ENCODE measurements around the gene RHOC. TPM values are rescaled to one million over a fixed set of nuclear protein-coding genes. Genes with fewer than 3 reads are reported as not detected.
A peak's percentile ranks its signal among the peaks of the same experiment; 100 is the strongest.

The RHOC gene
- 379 and 483 TPM in 2 replicates for total RNA-seq

DNA sequence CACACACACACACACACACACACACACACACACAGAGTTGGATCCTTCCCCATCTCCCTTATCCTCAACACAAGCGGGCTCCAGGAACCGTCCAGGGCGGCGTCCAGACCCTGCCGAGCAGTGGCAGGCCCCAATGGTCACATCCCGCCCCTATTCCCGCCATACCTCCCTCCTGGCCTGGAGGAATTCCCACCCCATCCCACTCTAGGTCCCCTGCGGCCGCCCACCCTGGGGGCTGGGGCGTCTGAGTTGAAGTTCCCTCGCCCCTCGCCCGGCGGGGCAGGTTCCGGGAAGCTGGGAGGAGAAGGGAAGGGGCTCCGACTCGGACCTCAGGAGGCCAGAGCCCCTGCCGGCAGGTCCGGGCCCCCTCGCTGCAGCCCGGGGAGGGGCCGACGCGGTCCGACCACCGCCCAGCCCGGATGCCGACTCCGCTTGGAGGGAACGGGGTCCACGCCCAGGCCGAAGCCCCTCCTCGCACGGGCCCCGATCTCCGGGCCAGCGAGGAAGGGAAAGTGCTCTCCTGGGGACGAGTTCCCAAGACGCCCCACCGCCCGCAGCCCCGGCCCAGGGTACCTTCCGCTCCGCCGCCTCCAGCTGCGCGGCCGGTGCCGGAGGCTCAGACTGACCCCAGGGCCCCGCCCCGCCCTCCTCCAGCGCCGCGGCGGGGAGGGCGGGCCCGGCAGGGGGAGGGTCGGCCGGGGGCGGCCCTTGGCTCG lies at the start of gene RHOC:
TSS of gene RHOC (minus strand) at position 623 of the 716 bp plus-strand sequence. CDS start 3,328 bp downstream, outside the sequence.
- no peak for TF ChIP-seq CTCF (IDR thresholded peaks at IDR 0.05; ENCODE audit: insufficient read depth, low read depth, low read length)

GRCh38 chr1:112754116-112754628 lies 47.2 kb upstream of the RHOC start:
- H3K4me3 ChIP-seq (ENCODE audit: low read depth, low read length), result no peak overlapping the region
- DNase-seq (ENCODE audit: low read depth), result no peak
- no peak for TF ChIP-seq CTCF (IDR thresholded peaks at IDR 0.05; ENCODE audit: insufficient read depth, low read depth, low read length)

More for the DNA sequence above, at the start of gene RHOC:
- H3K4me3 ChIP-seq (ENCODE audit: low read depth, low read length), result peak within 1 kb of the TSS; percentile 89
- peak; percentile 67 for DNase-seq (ENCODE audit: low read depth)

DNA sequence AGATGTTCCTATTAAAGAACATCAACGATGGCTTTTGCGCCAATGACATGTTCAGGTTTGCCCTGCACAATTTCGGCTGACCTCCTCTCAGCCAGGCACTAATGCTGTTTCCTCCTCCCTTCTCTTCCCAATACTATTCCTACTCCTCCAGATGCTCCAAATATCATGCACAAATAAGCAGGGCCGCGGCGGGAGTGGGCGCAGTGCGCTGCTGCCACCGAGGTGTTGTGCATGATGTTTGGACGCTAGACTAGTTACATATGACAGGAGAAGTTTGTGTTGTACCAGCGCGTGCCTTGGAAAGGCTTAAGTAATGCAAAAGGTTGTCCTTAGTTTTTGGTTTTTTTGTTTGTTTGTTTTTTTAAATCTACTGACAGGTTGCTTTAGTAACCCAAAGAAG lies 41.5 kb upstream of the RHOC start:
- H3K4me3 ChIP-seq (ENCODE audit: low read depth, low read length), result no peak overlapping the region
- no peak for DNase-seq (ENCODE audit: low read depth)

GRCh38 chr1:112744009-112744578 lies 37.2 kb upstream of the RHOC start:
- peak overlapping the region; percentile 46 for H3K4me3 ChIP-seq (ENCODE audit: low read depth, low read length)
- DNase-seq (ENCODE audit: low read depth), result peak; percentile 53
- TF ChIP-seq CTCF (IDR thresholded peaks at IDR 0.05; ENCODE audit: insufficient read depth, low read depth, low read length), result peak; percentile 59

More for the DNA sequence above, 41.5 kb upstream of the RHOC start:
- no peak for TF ChIP-seq CTCF (IDR thresholded peaks at IDR 0.05; ENCODE audit: insufficient read depth, low read depth, low read length)

DNA sequence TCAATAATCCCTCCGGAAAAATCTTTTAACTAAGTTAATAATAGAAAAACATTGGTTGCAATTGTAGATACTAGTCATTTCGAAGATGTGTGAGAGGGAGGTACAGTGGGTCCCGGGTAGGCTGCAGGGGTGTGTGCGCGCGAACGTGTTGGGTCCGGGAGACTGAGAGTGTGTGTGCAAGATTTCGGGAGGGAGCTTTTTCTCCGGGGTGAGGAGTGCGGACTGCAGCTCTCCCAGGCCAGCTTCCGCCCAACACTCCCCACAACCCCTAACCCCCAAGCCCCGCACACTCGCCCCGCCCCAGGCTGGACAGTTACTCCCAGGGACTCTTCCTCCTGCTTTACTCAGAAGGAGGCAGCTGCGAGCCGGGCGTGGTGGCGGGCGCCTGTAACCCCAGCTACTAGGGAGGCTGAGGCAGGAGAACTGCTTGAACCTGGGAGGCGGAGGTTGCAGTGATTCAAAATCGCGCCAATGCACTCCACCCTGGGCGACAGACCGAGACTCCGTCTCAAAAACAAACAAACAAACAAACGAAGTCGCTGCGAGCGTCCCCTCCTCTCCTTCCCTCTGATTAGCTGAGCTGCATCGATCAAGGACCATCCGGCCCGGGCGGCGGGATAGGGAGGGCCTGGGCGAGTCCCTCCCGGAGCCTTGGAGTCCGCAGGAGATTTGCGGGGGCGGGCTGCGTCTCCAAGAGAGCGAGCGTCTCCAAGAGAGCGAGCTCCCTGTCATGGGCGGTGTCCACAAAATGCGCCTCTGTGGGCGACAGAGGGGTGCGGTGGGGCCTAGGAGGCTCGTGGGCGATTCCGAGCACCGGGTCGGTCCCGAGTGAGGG lies 36.5 kb upstream of the RHOC start:
- no peak for DNase-seq (ENCODE audit: low read depth)
- H3K4me3 ChIP-seq (ENCODE audit: low read depth, low read length), result peak overlapping the region; percentile 46
- TF ChIP-seq CTCF (IDR thresholded peaks at IDR 0.05; ENCODE audit: insufficient read depth, low read depth, low read length), result no peak

DNA sequence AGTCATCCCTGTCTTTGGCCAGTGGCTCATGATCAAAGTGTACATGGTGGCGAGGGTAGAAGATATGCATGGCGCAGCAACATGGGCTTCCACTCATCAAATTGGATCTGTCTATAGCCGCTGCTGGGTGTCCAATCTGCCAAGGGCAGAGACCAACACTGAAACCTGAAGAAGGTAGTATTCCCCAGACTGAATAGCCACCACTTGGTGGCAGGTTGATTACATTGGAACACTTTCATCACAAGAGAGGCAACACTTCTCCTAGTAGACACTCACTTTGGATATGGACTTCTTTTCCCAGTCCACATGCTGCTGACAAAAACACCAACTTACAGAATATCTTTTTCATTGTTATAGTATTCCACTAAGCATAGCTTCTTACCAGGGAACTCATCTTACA lies 30.6 kb upstream of the RHOC start:
- peak; percentile 1 for TF ChIP-seq CTCF (IDR thresholded peaks at IDR 0.05; ENCODE audit: insufficient read depth, low read depth, low read length)
- no peak overlapping the region for H3K4me3 ChIP-seq (ENCODE audit: low read depth, low read length)
- no peak for DNase-seq (ENCODE audit: low read depth)
